Mammary epithelial cell (primary cell): ENCODE results near the gene BTC.

Experiments
- EZH2 ChIP-seq: IDR thresholded peaks from 2 replicates; pipeline ENCODE4 v1.6.1; 2012; ENCODE audit warnings: low read length, inconsistent platforms, borderline replicate concordance
- TF ChIP-seq, protein P1 (sequence below), 2 donors: IDR thresholded peaks in 1 of 2; conservative IDR thresholded peaks in 1 of 2; 2 replicates each; pipeline ENCODE4 v1.5.1; 2011 to 2012; ENCODE audit warnings: inconsistent platforms in 2 of 2, low read length in 2 of 2, mild to moderate bottlenecking in 2 of 2, control low read depth in 1 of 2, low read depth in 1 of 2; ENCODE audit not compliant: insufficient read depth in 1 of 2; ENCODE audit errors: extremely low read depth in 1 of 2

- TF ChIP-seq, protein P1, sequence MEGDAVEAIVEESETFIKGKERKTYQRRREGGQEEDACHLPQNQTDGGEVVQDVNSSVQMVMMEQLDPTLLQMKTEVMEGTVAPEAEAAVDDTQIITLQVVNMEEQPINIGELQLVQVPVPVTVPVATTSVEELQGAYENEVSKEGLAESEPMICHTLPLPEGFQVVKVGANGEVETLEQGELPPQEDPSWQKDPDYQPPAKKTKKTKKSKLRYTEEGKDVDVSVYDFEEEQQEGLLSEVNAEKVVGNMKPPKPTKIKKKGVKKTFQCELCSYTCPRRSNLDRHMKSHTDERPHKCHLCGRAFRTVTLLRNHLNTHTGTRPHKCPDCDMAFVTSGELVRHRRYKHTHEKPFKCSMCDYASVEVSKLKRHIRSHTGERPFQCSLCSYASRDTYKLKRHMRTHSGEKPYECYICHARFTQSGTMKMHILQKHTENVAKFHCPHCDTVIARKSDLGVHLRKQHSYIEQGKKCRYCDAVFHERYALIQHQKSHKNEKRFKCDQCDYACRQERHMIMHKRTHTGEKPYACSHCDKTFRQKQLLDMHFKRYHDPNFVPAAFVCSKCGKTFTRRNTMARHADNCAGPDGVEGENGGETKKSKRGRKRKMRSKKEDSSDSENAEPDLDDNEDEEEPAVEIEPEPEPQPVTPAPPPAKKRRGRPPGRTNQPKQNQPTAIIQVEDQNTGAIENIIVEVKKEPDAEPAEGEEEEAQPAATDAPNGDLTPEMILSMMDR (conservative IDR thresholded peaks at IDR 0.05 in 1 of 2, IDR thresholded peaks at IDR 0.05 in 1 of 2; ENCODE audit: extremely low read depth in 1 of 2, insufficient read depth in 1 of 2, low read depth in 1 of 2, low read length in 2 of 2): no peak
- TF ChIP-seq EZH2: no peak
These were observed 60.6 kb downstream of the BTC start for GRCh38 chr4:74733756-74734155.
